Activated CD8-positive, alpha-beta T cell treated with anti-CD3 and anti-CD28 coated beads, Interleukin-2, amount 10 ng/mL, durations not matched to agents 7 days and 5 days (primary cell): ENCODE data around the gene GINS1. TPM values are rescaled to one million over a fixed set of nuclear protein-coding genes. Genes with fewer than 3 reads are reported as not detected.

ENCODE experiments used
- ATAC-seq: fragments of 150-1000 bp; cut with Tn5 transposase; one replicate; pipeline ENCODE4 v1.10.0; 2021; ENCODE audit warnings: moderate library complexity
- CTCF ChIA-PET: fragments of 350-600 bp; sonication (Branson Sonifier 250); formaldehyde crosslinking; loops from one replicate; lab custom pipeline; 2021; ENCODE audit warnings: antibody characterized with exemption; lab: Charles Lee
- POLR2A ChIA-PET: fragments of 350-600 bp; sonication (Branson Sonifier 250); formaldehyde crosslinking; loops from one replicate; lab custom pipeline; 2021; ENCODE audit warnings: antibody characterized with exemption; lab: Charles Lee
- DNase-seq: peaks from one replicate; pipeline ENCODE4 v3.0.0-alpha.2; 2020
- H3K27ac Mint-ChIP-seq: one replicate; pipeline ENCODE4 v1.8.0; 2021; ENCODE audit warnings: mild to moderate bottlenecking, mixed read lengths
- H3K27me3 Mint-ChIP-seq: one replicate; pipeline ENCODE4 v1.8.0; 2021; ENCODE audit warnings: low read depth, mixed read lengths
- H3K36me3 Mint-ChIP-seq: one replicate; pipeline ENCODE4 v1.8.0; 2021; ENCODE audit warnings: low read depth, mixed read lengths
- H3K4me1 Mint-ChIP-seq: one replicate; pipeline ENCODE4 v1.8.0; 2021; ENCODE audit warnings: low read depth, mixed read lengths
- H3K4me3 Mint-ChIP-seq: one replicate; pipeline ENCODE4 v1.8.0; 2021; ENCODE audit warnings: mild to moderate bottlenecking, mixed read lengths
- H3K9me3 Mint-ChIP-seq: one replicate; pipeline ENCODE4 v1.8.0; 2022; ENCODE audit warnings: mixed read lengths; ENCODE audit not compliant: insufficient read depth
- total RNA-seq, 2 experiments: library from RNA; stranded (reverse); gene quantifications; one replicate each; pipeline ENCODE4 v1.2.3, GENCODE V29; 2021

Gene GINS1
- total RNA-seq, 2 experiments from 2014 or later: 40.8 to 41.6 TPM

- no peak overlapping the region for H3K27ac Mint-ChIP-seq
- no peak overlapping the region for H3K4me3 Mint-ChIP-seq
- no peaks in the 10 kb centered on the region for H3K27me3 Mint-ChIP-seq
- H3K36me3 Mint-ChIP-seq: peaks cover 13% of the 10 kb centered on the region
- no peaks in the 10 kb centered on the region for H3K9me3 Mint-ChIP-seq
- CTCF ChIA-PET: no interaction called here
- ATAC-seq (no peak), DNase-seq (no peak)
- POLR2A ChIA-PET: no interaction called here
- H3K4me1 Mint-ChIP-seq: peaks cover 2% of the 10 kb centered on the region
Observed at GRCh38 chr20:25376236-25376635, 31.2 kb upstream of the GINS1 start.

- no peak for ATAC-seq
- DNase-seq: no peak
- Mint-ChIP-seq H3K27ac (no peak overlapping the region), H3K4me1 (peaks cover 2% of the 10 kb centered on the region), H3K36me3 (peaks cover 14% of the 10 kb centered on the region), H3K27me3 (no peaks in the 10 kb centered on the region), H3K9me3 (no peaks in the 10 kb centered on the region), H3K4me3 (no peak overlapping the region)
- CTCF ChIA-PET: no interaction called here
- POLR2A ChIA-PET: no interaction called here
Observed at GRCh38 chr20:25376886-25377285, 30.6 kb upstream of the GINS1 start.

- DNase-seq (no peak), ATAC-seq (no peak)
- H3K36me3 Mint-ChIP-seq: peaks cover 15% of the 10 kb centered on the region
- H3K4me1 Mint-ChIP-seq: peaks cover 6% of the 10 kb centered on the region
- no peak overlapping the region for H3K4me3 Mint-ChIP-seq
- H3K9me3 Mint-ChIP-seq: no peaks in the 10 kb centered on the region
- no peak overlapping the region for H3K27ac Mint-ChIP-seq
- no peaks in the 10 kb centered on the region for H3K27me3 Mint-ChIP-seq
- ChIA-PET POLR2A (no interaction called here), CTCF (no interaction called here)
Observed at GRCh38 chr20:25378189-25378883, 29.1 kb upstream of the GINS1 start.

- H3K4me3 Mint-ChIP-seq: no peak overlapping the region
- no peaks in the 10 kb centered on the region for H3K27me3 Mint-ChIP-seq
- POLR2A ChIA-PET: no interaction called here
- no peak overlapping the region for H3K27ac Mint-ChIP-seq
- H3K4me1 Mint-ChIP-seq: peaks cover 6% of the 10 kb centered on the region
- H3K9me3 Mint-ChIP-seq: no peaks in the 10 kb centered on the region
- DNase-seq: no peak
- H3K36me3 Mint-ChIP-seq: peaks cover 12% of the 10 kb centered on the region
- CTCF ChIA-PET: no interaction called here
- no peak for ATAC-seq
Observed at GRCh38 chr20:25378884-25379733, 28.4 kb upstream of the GINS1 start.

GRCh38 chr20:25380945-25381614 lies 26.4 kb upstream of the GINS1 start:
- Mint-ChIP-seq H3K4me3 (no peak overlapping the region), H3K4me1 (peaks cover 6% of the 10 kb centered on the region), H3K36me3 (peaks cover 9% of the 10 kb centered on the region), H3K27ac (no peak overlapping the region), H3K9me3 (no peaks in the 10 kb centered on the region), H3K27me3 (no peaks in the 10 kb centered on the region)
- POLR2A ChIA-PET: no interaction called here
- no peak for DNase-seq
- ATAC-seq: no peak
- CTCF ChIA-PET: no interaction called here

- DNase-seq (no peak), ATAC-seq (no peak)
- H3K36me3 Mint-ChIP-seq: peaks cover 10% of the 10 kb centered on the region
- H3K27me3 Mint-ChIP-seq: no peaks in the 10 kb centered on the region
- CTCF ChIA-PET: no interaction called here
- no peaks in the 10 kb centered on the region for H3K9me3 Mint-ChIP-seq
- H3K4me3 Mint-ChIP-seq: no peak overlapping the region
- peaks cover 9% of the 10 kb centered on the region for H3K4me1 Mint-ChIP-seq
- H3K27ac Mint-ChIP-seq: no peak overlapping the region
- POLR2A ChIA-PET: no interaction called here
Observed at GRCh38 chr20:25382704-25383370, 24.6 kb upstream of the GINS1 start.

GRCh38 chr20:25389401-25389857 lies 18.0 kb upstream of the GINS1 start:
- ATAC-seq: no peak
- Mint-ChIP-seq H3K27ac (peak overlapping the region; percentile 67), H3K9me3 (no peaks in the 10 kb centered on the region), H3K27me3 (peaks cover 2% of the 10 kb centered on the region), H3K36me3 (peaks cover 13% of the 10 kb centered on the region), H3K4me1 (peaks cover 18% of the 10 kb centered on the region), H3K4me3 (peak overlapping the region; percentile 84)
- peak; percentile 32 for DNase-seq
- POLR2A ChIA-PET: no interaction called here
- CTCF ChIA-PET: no interaction called here

- ChIA-PET POLR2A (no interaction called here), CTCF (interaction anchor here (1.0 kb wide), 1 partner anchor 9 kb away, joined by 4 read pairs; no protein-coding TSS in a partner anchor)
- Mint-ChIP-seq H3K9me3 (no peaks in the 10 kb centered on the region), H3K4me1 (peaks cover 18% of the 10 kb centered on the region), H3K36me3 (peaks cover 13% of the 10 kb centered on the region), H3K4me3 (peak overlapping the region; percentile 84), H3K27me3 (peaks cover 2% of the 10 kb centered on the region), H3K27ac (peak overlapping the region; percentile 67)
- ATAC-seq (peak; percentile 7), DNase-seq (peak; percentile 26)
Observed at GRCh38 chr20:25389858-25390537, 17.5 kb upstream of the GINS1 start.

- POLR2A ChIA-PET: no interaction called here
- H3K27ac Mint-ChIP-seq: peak within 1 kb of the TSS; percentile 95
Observed at GRCh38 chr20:25390538-25391528, 16.6 kb upstream of the GINS1 start, which contains the start of gene ABHD12. Gene ABHD12 (minus strand): TSS chr20:25390835. CDS start chr20:25390703, 132 bp downstream.

GRCh38 chr20:25394276-25394675 lies 13.2 kb upstream of the GINS1 start:
- DNase-seq (no peak), ATAC-seq (no peak)
- no peak overlapping the region for H3K4me3 Mint-ChIP-seq
- H3K4me1 Mint-ChIP-seq: peaks cover 8% of the 10 kb centered on the region
- peaks cover 11% of the 10 kb centered on the region for H3K27me3 Mint-ChIP-seq
- ChIA-PET CTCF (no interaction called here), POLR2A (no interaction called here)
- H3K36me3 Mint-ChIP-seq: peaks cover 2% of the 10 kb centered on the region
- H3K9me3 Mint-ChIP-seq: no peaks in the 10 kb centered on the region
- no peak overlapping the region for H3K27ac Mint-ChIP-seq

More at GRCh38 chr20:25390538-25391528, 16.6 kb upstream of the GINS1 start, which contains the start of gene ABHD12:
- peak; percentile 96 for DNase-seq
- no peaks in the 10 kb centered on the region for H3K9me3 Mint-ChIP-seq
- peak; percentile 96 for ATAC-seq
- CTCF ChIA-PET: interaction anchor here (0.9 to 1.3 kb wide), 3 partner anchors 8 to 144 kb away, joined by 3 to 4 read pairs (median 4); partner anchors contain the start of gene GINS1
- H3K4me1 Mint-ChIP-seq: peaks cover 18% of the 10 kb centered on the region
- H3K27me3 Mint-ChIP-seq: peaks cover 8% of the 10 kb centered on the region
- peaks cover 13% of the 10 kb centered on the region for H3K36me3 Mint-ChIP-seq
- peak within 1 kb of the TSS; percentile 87 for H3K4me3 Mint-ChIP-seq
